HG02938 (cell line): Measurements from ENCODE around the gene ADSS2.
"Not testable (repeated sequence)": the region's sequence is repeated elsewhere in the genome, so short reads cannot be mapped to it uniquely, and the experiment has no call there.

ENCODE experiments used
- ATAC-seq: cut with Tn5 transposase; IDR thresholded peaks from one replicate; pipeline ENCODE4 v1.9.1; 2021; ENCODE audit warnings: mild to moderate bottlenecking, moderate library complexity; ENCODE audit not compliant: unreplicated experiment

Gene ADSS2

GRCh38 chr1:244451539-244451950 is at the start of gene ADSS2:
ADSS2 (minus strand) TSS chr1:244451909; CDS start chr1:244451817, 92 bp downstream.
- no peak for ATAC-seq

- not testable (repeated sequence) for ATAC-seq
Observed at GRCh38 chr1:244500515-244500914, 48.8 kb upstream of the ADSS2 start.

GRCh38 chr1:244499484-244499883 is 47.8 kb upstream of the ADSS2 start:
- ATAC-seq, result not testable (repeated sequence)

- ATAC-seq, result no peak
Observed at GRCh38 chr1:244497805-244498204, 46.1 kb upstream of the ADSS2 start.

GRCh38 chr1:244496186-244496585 is 44.5 kb upstream of the ADSS2 start:
- ATAC-seq, result no peak

- ATAC-seq, result no peak
Observed at GRCh38 chr1:244494653-244495052, 42.9 kb upstream of the ADSS2 start.

- not testable (repeated sequence) for ATAC-seq
Observed at GRCh38 chr1:244484971-244485370, 33.3 kb upstream of the ADSS2 start.

GRCh38 chr1:244473059-244473605 is 21.4 kb upstream of the ADSS2 start:
- no peak for ATAC-seq

GRCh38 chr1:244466724-244467123 is 15.0 kb upstream of the ADSS2 start:
- ATAC-seq, result no peak

- ATAC-seq, result peak; percentile 95
Observed at GRCh38 chr1:244461245-244462071, 9.7 kb upstream of the ADSS2 start, which contains the start of gene CATSPERE. CATSPERE (plus strand) TSS chr1:244461273; CDS start chr1:244461430, 157 bp downstream.

GRCh38 chr1:244460197-244460596 is 8.5 kb upstream of the ADSS2 start:
- ATAC-seq, result no peak

- ATAC-seq, result no peak
Observed at GRCh38 chr1:244458781-244459180, 7.1 kb upstream of the ADSS2 start.

- ATAC-seq, result no peak
Observed at GRCh38 chr1:244456586-244456985, 4.9 kb upstream of the ADSS2 start.

GRCh38 chr1:244454412-244454811 is 2.7 kb upstream of the ADSS2 start:
- no peak for ATAC-seq

- ATAC-seq, result peak; percentile 88
Observed at GRCh38 chr1:244451951-244452795, 464 bp upstream of the ADSS2 start.

GRCh38 chr1:244450597-244451538 is 841 bp downstream of the ADSS2 start:
- ATAC-seq, result peak; percentile 21

GRCh38 chr1:244449936-244450508 is 1.7 kb downstream of the ADSS2 start:
- no peak for ATAC-seq

GRCh38 chr1:244448279-244449036 is 3.3 kb downstream of the ADSS2 start:
- ATAC-seq, result no peak

GRCh38 chr1:244447552-244447951 is 4.2 kb downstream of the ADSS2 start:
- ATAC-seq, result no peak
